Nephron progenitor cell (in vitro differentiated cells): ENCODE data around the gene NCR3LG1.

Source experiments
- DNase-seq: peaks from one replicate; pipeline ENCODE4 v3.0.0; 2021
- H3K27ac Mint-ChIP-seq: 2 replicates; pipeline ENCODE4 v1.8.0; 2021; ENCODE audit warnings: mild to moderate bottlenecking, moderate library complexity, mixed read lengths
- H3K27me3 Mint-ChIP-seq: 2 replicates; pipeline ENCODE4 v1.8.0; 2021; ENCODE audit warnings: mild to moderate bottlenecking, low read depth, mixed read lengths; ENCODE audit not compliant: poor library complexity
- H3K36me3 Mint-ChIP-seq: 2 replicates; pipeline ENCODE4 v1.8.0; 2021; ENCODE audit warnings: low read depth, mixed read lengths
- H3K4me1 Mint-ChIP-seq: 2 replicates; pipeline ENCODE4 v1.8.0; 2021; ENCODE audit warnings: mixed read lengths
- H3K4me3 Mint-ChIP-seq: 2 replicates; pipeline ENCODE4 v1.8.0; 2021; ENCODE audit warnings: mild to moderate bottlenecking, moderate library complexity, mixed read lengths
- H3K9me3 Mint-ChIP-seq: 2 replicates; pipeline ENCODE4 v1.8.0; 2021; ENCODE audit warnings: mild to moderate bottlenecking, moderate library complexity, mixed read lengths
- CTCF ChIP-seq: fragments of 200-600 bp; sonication (generic); IDR thresholded peaks from 2 replicates; pipeline ENCODE4 v1.5.0; 2021; ENCODE audit warnings: antibody characterized with exemption

The NCR3LG1 gene

GRCh38 chr11:17388609-17389210 is 37.1 kb downstream of the NCR3LG1 start, which contains the start of gene KCNJ11:
Gene KCNJ11 (minus strand): TSS chr11:17388659. CDS start chr11:17388091, 568 bp downstream.
- Mint-ChIP-seq H3K4me1 (peaks cover 18% of the 10 kb centered on the region), H3K36me3 (no peaks in the 10 kb centered on the region), H3K27me3 (peaks cover 41% of the 10 kb centered on the region), H3K4me3 (peak within 1 kb of the TSS; percentile 77), H3K9me3 (no peaks in the 10 kb centered on the region), H3K27ac (no peak within 1 kb of the TSS)
- DNase-seq, result peak; percentile 35
- no peak for TF ChIP-seq CTCF

- no peaks in the 10 kb centered on the region for H3K36me3 Mint-ChIP-seq
- H3K27ac Mint-ChIP-seq, result no peak overlapping the region
- DNase-seq, result peak; percentile 92
- TF ChIP-seq CTCF, result peak; percentile 68
- no peaks in the 10 kb centered on the region for H3K9me3 Mint-ChIP-seq
- H3K4me3 Mint-ChIP-seq, result peak overlapping the region; percentile 77
- peaks cover 40% of the 10 kb centered on the region for H3K27me3 Mint-ChIP-seq
- H3K4me1 Mint-ChIP-seq, result peaks cover 17% of the 10 kb centered on the region
Measured at GRCh38 chr11:17389211-17389956, 37.8 kb downstream of the NCR3LG1 start.

GRCh38 chr11:17389957-17390649 is 38.5 kb downstream of the NCR3LG1 start:
- Mint-ChIP-seq H3K36me3 (no peaks in the 10 kb centered on the region), H3K4me3 (peak overlapping the region; percentile 77), H3K9me3 (no peaks in the 10 kb centered on the region), H3K27ac (no peak overlapping the region), H3K27me3 (peaks cover 40% of the 10 kb centered on the region), H3K4me1 (peaks cover 10% of the 10 kb centered on the region)
- no peak for TF ChIP-seq CTCF
- DNase-seq, result no peak

- H3K27ac Mint-ChIP-seq, result no peak overlapping the region
- no peak overlapping the region for H3K4me3 Mint-ChIP-seq
- H3K9me3 Mint-ChIP-seq, result no peaks in the 10 kb centered on the region
- no peaks in the 10 kb centered on the region for H3K36me3 Mint-ChIP-seq
- H3K27me3 Mint-ChIP-seq, result peaks cover 46% of the 10 kb centered on the region
- H3K4me1 Mint-ChIP-seq, result no peaks in the 10 kb centered on the region
- TF ChIP-seq CTCF, result no peak
- no peak for DNase-seq
Measured at GRCh38 chr11:17391493-17392355, 40.1 kb downstream of the NCR3LG1 start.

- no peak for TF ChIP-seq CTCF
- Mint-ChIP-seq H3K27ac (no peak overlapping the region), H3K4me3 (no peak overlapping the region), H3K4me1 (no peaks in the 10 kb centered on the region), H3K9me3 (no peaks in the 10 kb centered on the region), H3K36me3 (no peaks in the 10 kb centered on the region), H3K27me3 (peaks cover 34% of the 10 kb centered on the region)
- DNase-seq, result no peak
Measured at GRCh38 chr11:17392872-17393271, 41.3 kb downstream of the NCR3LG1 start.
